GM12865 (cell line): ENCODE data around the gene HAGHL.

Experiments
- DNase-seq: peaks from one replicate; pipeline ENCODE4 v3.0.0; 2010; ENCODE audit warnings: low read depth
- H3K4me3 ChIP-seq: 2 replicates; pipeline ENCODE4 v1.5.1; 2011; ENCODE audit warnings: mild to moderate bottlenecking, low read depth, low read length, control low read depth
- TF ChIP-seq, protein P1 (sequence below): IDR thresholded peaks from 2 replicates; pipeline ENCODE4 v1.5.1; 2011; ENCODE audit warnings: low read length, control low read depth, low read depth, inconsistent platforms; ENCODE audit not compliant: insufficient read depth; ENCODE audit errors: missing control alignments

HAGHL gene

DNA sequence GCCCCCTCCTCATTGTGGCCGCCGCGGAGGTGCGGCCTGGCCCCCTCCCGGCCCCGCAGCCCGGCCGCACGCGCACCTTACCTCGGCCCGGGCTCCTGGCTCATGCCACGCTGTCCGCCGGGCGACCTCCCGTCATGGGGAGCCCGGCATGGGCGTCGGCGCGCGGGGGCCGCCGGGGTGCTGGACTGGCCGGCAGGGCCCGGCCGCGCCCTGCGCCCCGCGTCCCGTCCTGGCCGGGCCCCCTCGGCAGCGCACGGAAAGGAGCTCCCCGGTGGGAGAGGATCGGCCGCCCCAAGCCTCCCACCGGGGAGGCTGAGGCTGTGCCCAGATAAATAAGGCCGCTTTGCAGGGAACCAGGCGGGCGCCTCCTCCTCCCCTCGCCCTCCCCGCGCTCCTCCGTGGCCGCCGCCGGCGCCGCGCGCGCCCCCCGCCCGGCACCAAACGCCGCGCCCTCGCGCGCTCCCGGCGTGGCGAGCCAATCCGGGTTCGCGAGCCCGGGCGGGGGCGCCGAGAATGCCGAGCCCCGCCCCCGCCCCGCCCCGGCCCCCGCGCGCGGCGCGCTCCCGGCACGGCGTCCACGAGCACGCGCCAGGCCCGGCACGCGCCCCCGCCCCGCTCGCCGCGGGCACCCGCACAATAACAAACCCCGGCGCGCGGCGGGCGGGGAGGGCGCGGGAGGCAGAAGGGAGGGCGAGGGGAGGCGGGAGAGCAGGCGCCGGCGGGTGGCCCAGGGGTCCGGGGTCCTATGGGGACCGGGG lies 21.3 kb upstream of the HAGHL start, which contains the start of gene FBXL16:
Gene FBXL16, minus strand, starts transcription at position 371 of the 758 bp plus-strand sequence. CDS start 8,396 bp downstream, outside the sequence.
- DNase-seq: no peak
- TF ChIP-seq, protein P1, sequence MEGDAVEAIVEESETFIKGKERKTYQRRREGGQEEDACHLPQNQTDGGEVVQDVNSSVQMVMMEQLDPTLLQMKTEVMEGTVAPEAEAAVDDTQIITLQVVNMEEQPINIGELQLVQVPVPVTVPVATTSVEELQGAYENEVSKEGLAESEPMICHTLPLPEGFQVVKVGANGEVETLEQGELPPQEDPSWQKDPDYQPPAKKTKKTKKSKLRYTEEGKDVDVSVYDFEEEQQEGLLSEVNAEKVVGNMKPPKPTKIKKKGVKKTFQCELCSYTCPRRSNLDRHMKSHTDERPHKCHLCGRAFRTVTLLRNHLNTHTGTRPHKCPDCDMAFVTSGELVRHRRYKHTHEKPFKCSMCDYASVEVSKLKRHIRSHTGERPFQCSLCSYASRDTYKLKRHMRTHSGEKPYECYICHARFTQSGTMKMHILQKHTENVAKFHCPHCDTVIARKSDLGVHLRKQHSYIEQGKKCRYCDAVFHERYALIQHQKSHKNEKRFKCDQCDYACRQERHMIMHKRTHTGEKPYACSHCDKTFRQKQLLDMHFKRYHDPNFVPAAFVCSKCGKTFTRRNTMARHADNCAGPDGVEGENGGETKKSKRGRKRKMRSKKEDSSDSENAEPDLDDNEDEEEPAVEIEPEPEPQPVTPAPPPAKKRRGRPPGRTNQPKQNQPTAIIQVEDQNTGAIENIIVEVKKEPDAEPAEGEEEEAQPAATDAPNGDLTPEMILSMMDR: no peak

DNA sequence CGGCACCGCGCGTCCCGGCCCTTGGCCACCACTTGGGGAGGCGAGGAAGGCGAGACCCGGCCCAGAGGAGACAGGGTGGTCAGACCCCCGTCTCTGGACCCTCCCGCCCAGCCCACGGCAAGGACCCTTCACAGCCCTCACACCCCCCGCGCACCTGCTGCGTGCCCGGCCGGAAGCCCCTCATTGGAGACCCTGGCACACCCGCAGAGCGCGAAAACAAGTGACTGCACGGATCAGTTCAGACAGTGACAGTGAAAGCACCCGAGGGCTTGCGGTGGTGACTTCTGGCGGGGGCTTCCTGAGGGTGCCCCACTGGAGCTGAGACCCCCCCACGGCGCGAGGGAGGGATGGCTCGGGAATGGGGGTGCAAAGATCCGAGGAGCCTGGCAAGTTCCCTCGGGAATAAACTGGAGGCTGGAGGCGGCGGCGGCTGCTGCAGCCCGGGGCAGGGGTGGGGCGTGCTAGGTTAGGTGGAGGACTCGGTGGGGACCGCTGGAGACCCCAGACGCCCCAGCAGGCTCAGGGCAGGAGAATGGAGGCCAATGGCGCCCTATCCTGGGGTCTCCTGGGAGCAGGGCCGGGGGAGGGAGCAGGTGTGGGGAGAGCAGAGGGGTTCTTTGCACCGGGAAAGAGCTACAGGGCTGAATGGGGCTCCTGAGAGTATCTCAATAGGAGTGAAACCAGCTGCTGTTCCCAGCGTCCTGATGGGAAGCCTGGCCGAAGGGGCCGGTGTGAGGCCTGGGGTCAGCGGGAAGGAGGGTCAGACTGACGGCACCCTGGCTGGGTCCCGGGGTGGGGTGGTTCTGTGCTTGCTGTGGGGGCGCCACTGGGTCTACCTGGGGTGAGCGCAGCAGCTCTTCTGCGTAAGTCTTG lies 20.5 kb upstream of the HAGHL start:
- no peak for DNase-seq
- TF ChIP-seq, protein P1: no peak
- H3K4me3 ChIP-seq: no peak overlapping the region

More for the DNA sequence above, 21.3 kb upstream of the HAGHL start, which contains the start of gene FBXL16:
- H3K4me3 ChIP-seq: no peak within 1 kb of the TSS

DNA sequence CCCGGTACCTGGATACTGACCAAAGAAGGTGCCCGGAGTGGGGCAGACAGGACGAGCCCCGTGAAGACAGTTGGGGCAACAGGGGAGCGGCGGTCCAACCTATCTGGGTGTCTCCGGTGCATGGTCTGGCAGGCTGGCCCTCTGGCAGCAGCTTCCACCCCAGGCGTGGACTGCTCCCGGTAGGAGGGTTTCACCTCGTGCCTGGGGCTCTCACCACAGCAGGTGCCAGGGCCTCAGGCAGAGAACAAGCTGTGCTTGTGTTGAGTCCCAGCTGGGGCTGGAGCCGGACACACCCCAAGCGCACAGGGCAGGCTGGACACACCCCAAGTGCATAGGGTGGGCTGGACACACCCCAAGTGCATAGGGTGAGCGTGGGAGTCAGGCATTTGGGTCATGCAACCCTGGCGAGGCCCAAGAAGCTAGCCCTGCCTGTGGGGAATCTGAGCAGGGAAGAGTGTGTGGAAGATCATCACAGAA lies 19.8 kb upstream of the HAGHL start:
- TF ChIP-seq, protein P1: no peak
- H3K4me3 ChIP-seq: no peak overlapping the region
- DNase-seq: no peak

DNA sequence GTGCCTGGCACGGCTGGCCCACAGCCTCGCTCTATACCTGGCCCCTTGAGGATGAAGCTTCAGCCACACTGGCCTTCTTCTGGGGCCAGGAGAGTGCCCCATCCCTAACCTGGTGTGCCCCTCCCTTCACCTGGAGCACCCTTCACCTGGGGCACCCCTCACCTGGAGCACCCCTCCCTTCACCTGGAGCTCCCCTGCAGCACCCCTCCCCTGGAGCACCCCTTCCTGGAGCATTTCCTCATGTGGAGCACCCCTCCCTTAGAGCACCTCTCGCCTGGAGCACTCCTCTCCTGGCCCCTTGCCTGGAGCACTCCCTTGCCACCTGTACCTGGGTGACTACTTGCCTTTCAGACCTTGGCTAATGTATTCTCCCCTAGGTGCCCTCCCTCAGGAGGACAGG lies 18.9 kb upstream of the HAGHL start:
- DNase-seq: no peak
- TF ChIP-seq, protein P1: no peak
- H3K4me3 ChIP-seq: no peak overlapping the region

DNA sequence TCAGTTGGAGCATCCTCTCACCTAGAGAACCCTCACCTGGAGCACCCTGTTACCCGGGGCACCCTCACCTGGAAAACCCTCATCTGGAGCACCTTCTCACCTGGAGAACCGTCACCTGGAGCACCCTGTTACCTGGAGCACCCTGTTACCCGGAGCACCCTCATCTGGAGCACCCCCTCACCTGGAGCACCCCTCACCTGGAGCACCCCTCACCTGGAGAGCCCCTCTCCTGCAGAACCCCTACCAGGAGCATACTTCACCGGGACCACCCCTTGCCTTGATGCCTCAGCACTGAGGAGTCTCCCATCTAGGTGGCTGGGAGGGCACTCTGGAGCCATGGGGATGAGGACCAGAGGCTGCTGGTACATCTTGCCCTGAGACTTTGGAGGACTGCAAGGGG lies 17.9 kb upstream of the HAGHL start:
- DNase-seq: no peak
- TF ChIP-seq, protein P1: no peak
- no peak overlapping the region for H3K4me3 ChIP-seq

DNA sequence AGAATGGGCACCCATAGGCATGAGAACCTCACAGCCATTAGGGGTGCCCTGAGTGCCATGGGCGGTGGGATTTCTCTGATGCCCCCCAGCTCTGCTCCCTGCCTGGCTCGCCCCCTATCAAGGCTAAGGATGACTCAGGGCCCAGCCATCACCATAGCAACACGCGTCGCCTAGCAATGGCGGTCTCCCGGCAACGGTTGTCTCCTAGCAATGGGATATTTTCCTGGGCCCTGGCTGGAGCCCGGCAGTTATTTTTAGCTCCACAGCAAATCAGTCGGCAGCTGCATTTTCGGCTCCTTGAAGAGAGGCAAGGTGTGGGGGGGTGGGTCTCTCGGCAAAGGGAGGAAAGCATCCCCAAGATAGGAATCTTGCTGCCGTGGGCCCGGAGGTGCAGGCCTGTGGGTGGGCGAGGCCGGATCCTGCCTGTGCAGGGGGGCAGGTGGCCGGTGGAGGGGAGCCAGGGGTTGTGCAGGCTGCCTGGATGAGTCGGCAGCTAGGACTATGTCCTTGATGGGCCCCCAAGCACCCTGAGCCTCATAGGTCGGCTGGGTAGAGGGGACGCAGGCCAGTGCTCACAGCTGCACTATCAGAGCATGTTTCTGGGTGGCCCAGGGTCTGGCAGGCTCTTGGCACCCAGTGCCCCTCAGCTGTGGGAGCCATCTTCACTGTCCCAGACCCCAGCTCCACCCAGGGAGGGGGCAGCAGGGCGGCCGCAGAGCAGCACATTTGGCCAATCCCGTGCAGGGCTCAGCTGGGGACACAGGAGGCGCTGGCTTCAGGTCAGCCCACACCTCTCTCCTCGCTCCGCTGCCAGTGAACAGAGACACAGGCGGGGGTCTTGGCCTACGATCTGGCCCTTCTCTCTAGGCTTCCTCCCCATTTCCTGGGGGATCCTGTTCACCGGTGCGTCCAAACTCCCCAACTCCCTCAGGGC lies 17.1 kb upstream of the HAGHL start:
- TF ChIP-seq, protein P1: no peak
- DNase-seq: no peak
- H3K4me3 ChIP-seq: no peak overlapping the region
